HUDEP-2 (cell line): ENCODE measurements around the gene UVRAG.
"Not testable (repeated sequence)": the region's sequence is repeated elsewhere in the genome, so short reads cannot be mapped to it uniquely, and the experiment has no call there.

Experiments
- DNase-seq, 76 experiments: peaks; one replicate each; lab custom pipeline; 2025; ENCODE audit not compliant: unreplicated experiment in 76 of 76; lab: John Stamatoyannopoulos, UW

UVRAG gene

DNA sequence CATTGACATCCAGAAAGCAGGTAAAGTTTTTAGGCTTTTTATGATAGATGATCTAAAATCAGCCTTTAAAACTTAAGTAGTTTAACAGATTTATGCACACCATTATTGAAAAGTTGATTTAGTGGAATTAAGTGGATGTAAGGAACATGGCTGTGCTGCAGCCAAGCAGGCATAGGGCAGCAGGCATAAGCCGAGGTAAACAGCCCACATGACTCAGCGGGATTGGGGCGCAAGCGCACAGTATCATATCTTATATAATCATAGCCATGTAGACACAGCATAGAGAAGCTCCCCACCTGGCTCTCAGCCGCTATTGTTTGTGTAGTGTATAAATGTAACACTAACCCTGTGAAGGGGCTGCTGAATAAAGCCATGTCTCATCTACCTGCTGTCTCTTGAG is 233.8 kb downstream of the UVRAG start:
- no peak for DNase-seq

GRCh38 chr11:76049511-76049910 is 234.5 kb downstream of the UVRAG start:
- DNase-seq: no peak

DNA sequence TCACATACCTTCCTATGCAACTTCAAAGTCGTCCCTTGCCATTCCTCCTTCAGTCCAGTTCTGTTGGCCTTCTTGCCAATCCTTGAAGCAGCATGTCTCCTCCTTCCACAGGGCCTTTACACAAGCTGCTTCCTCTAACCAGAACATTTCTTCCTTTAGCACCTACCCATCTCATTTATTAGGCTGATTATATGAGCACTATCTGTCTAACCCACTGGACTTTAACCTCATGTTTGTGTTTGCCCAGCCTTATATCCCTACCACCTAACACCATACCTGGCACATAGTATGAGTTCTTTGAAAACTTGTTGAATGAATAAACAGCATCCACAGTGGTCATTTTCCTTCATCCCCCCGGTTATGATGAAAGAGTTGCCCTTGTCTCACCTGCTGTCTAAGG is 236.9 kb downstream of the UVRAG start:
- no peak for DNase-seq

- no peak for DNase-seq
Measured at GRCh38 chr11:76054330-76054729, 239.3 kb downstream of the UVRAG start.

- no peak for DNase-seq
Measured at GRCh38 chr11:76056876-76057275, 241.9 kb downstream of the UVRAG start.

GRCh38 chr11:76060475-76061036 is 245.5 kb downstream of the UVRAG start:
- DNase-seq: not testable (repeated sequence)

GRCh38 chr11:76062733-76063132 is 247.7 kb downstream of the UVRAG start:
- DNase-seq: no peak

DNA sequence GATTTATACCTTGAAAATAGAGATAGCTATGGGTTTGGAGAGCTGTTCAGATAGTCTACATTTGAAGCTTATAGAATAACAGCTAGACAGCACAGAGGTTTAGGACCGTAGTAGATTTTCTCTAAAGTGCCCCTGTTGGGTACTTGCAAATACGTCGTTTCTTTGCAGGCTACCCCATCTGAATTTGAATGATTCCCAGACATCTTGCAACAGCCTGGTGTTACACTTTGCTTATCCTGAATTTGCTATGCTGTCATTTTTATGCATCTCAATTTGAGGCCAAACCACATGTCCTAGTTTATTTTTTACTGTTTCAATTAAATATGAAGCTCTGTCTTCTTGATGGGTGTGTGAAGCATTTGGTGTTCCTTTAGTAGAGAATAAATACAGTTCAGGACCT is 249.2 kb downstream of the UVRAG start:
- no peak for DNase-seq

DNA sequence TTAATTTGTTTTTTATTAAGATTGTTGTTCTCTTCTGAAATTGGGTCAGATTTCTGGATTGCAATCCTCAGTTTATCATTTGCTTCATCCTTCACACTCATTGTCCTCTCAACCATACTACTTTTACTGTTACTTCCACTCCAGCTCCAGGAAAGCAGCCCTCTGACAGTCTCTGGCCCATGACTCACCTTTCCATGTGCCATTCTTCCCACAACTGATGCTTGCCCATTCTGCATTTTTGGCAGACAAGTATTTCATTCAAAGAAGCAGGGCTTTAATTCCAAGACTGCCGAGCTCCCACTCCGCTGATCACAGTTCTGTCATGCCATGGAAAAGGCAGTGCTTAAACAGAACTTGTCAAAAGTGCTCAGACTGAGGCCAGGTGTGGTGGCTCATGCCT is 252.1 kb downstream of the UVRAG start:
- no peak for DNase-seq

DNA sequence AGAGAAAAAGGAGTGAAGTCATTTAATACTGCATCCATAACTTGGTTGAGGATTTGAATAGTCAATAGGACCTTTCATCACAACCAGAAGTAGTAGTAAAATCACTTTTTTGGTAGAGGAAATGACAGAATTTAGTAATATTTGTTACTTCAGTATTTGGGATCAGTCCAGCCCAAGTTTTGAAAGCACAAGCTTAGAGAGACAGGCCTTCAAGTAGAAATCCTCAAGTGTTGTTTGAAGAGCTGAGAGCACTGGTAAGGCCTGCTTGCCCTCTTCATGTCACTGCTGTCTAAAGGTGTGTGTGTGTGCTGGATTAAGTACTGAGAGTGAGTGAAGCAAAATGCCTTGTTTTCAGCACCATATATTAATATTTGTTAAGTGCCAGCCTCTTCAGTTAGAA is 254.0 kb downstream of the UVRAG start:
- DNase-seq: no peak

DNA sequence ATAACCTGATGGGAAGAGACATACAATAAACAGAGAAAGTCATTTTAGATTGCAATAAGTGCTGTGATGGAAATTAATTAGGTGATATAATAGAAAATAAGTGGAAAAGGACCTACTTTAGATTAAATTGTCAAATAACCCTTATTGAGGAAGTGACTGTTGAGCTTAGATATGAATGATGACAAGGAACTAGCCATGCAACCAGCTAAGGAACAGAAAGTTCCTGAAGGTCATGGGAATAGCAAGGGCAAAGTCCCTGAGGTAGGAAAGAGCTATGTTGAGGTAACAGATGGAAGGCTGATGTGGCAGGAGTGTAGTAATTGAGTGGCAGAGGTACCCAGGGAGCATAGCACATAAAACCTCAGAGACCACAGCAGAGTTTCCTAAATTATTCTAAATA is 256.1 kb downstream of the UVRAG start:
- DNase-seq: no peak

GRCh38 chr11:76073724-76074123 is 258.7 kb downstream of the UVRAG start:
- no peak for DNase-seq

GRCh38 chr11:76074148-76075095 is 259.4 kb downstream of the UVRAG start:
- DNase-seq: peak in 7 of 76 experiments; percentile 2 to 11 (median 7)

GRCh38 chr11:76075716-76076115 is 260.7 kb downstream of the UVRAG start:
- no peak for DNase-seq

DNA sequence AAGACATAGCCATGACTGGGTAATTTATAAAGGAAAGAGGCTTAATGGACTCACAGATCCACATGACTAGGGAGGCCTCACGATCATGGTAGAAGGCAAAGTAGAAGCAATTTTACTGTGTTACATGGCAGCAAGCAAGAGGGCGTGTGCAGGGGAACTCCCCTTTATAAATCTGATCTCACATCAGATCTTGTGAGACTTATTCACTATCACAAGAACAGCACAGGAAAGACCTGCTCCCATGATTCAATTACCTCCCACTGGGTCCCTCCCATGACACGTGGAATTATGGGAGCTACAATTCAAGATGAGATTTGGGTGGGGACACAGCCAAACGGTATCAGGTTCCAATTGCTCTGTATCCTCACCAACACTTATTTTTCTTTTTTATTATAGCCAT is 261.2 kb downstream of the UVRAG start:
- not testable (repeated sequence) for DNase-seq

DNA sequence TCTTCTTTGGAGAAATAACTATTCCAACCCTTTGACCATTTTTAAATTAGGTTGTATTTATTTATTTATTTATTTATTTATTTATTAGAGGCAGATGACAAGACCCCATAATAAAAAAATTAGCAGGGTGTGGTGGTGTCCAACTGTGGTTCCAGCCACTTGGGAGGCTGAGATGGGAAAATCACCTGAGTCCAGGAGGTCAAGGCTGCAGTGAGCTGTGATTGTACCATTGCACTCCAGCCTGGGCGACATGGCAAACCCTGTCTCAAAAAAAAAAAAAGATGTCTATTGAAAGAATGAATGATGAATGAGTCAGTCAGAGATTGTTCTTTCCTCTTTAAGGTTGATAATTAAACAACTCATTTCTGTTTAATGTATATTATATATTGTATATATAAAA is 261.7 kb downstream of the UVRAG start:
- DNase-seq: no peak

DNA sequence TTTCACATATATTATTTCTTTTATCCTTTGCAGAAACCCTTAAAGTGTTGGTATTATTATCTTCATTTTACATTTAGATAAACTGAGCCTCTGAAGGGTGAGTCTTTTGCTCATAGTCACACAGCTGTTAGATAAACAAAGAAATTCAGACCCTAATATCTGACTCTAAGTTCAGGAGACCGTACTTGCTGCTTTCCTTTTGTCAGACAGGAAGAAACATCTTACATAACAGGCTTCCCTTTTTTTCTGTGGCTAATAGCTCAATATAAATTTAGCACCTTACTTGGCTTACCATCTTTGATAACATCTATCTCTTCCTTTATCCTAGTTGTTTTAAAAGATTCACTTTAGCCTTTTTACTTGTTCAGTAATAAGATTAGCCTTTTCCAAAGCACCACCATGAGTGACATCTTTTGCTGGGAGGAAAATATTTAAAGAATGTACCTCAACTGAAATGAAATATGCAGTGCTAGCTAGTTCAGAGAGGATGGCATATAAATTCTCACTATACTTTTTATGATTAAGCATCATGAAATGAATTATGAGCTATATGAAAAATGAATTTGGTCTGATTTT is 262.7 kb downstream of the UVRAG start:
- no peak for DNase-seq

DNA sequence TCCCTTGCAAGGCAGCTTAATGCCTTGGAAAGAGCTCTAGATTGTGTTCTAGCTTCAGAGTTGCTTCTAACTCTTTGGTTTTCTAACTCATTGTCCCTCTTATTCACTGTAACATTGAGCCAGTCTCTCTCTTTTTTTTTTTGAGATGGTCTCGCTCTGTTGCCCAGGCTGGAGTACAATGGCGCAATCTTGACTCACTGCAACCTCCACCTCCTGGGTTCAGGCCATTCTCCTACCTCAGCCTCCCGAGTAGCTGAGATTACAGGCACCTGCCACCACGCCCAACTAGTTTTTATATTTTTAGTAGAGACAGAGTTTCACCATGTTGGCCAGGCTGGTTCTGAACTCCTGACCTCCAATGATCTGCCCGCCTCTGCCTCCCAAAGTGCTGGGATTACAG is 266.1 kb downstream of the UVRAG start:
- not testable (repeated sequence) for DNase-seq

- DNase-seq: no peak
Measured at GRCh38 chr11:76083563-76084451, 268.8 kb downstream of the UVRAG start.

DNA sequence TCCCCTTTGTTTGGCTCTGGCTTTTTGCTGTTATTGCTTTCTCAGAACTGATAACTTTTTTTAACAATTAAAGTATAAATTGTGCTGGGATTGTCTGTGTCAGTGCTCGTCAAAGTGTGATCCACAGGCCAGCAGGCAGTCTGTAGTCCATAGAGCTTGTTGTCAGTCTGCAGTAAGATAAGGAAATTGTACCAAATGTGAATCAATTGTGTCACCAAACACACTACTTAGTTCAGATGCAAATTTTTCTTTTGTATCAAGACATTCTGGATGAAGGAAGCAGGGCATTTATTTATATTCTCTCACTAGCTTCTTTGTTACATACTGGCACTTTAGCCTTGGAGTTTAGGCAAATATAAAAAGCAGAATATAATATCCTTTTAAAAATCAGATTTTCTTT is 270.3 kb downstream of the UVRAG start:
- DNase-seq: no peak
